ENCODE measurements around the gene NKG7. TPM values are rescaled to one million over a fixed set of nuclear protein-coding genes. Genes with fewer than 3 reads are reported as not detected.
"Not testable (repeated sequence)": the region's sequence is repeated elsewhere in the genome, so short reads cannot be mapped to it uniquely, and the experiment has no call there.

The NKG7 gene
- total RNA-seq, 1 donor from 2014 or later = not detected

- Mint-ChIP-seq H3K9me3 (ENCODE audit: unreplicated experiment) (no peaks in the 10 kb centered on the region), H3K4me3 (ENCODE audit: unreplicated experiment) (no peak overlapping the region), H3K4me1 (ENCODE audit: unreplicated experiment) (no peaks in the 10 kb centered on the region), H3K27ac (ENCODE audit: unreplicated experiment) (no peak overlapping the region), H3K27me3 (ENCODE audit: unreplicated experiment) (peaks cover 7% of the 10 kb centered on the region), H3K36me3 (ENCODE audit: low read depth, unreplicated experiment) (peaks cover 4% of the 10 kb centered on the region)
- no peak for TF ChIP-seq CTCF (IDR thresholded peaks at IDR 0.05; ENCODE audit: unreplicated experiment)
- DNase-seq (ENCODE audit: low spot score) = no peak
Observed at GRCh38 chr19:51417810-51418157, 45.3 kb upstream of the NKG7 start.

GRCh38 chr19:51417107-51417809 is 44.8 kb upstream of the NKG7 start, which contains the start of gene SIGLEC10:
TSS of gene SIGLEC10 (minus strand) at chr19:51417642. CDS start at chr19:51417581, 61 bp downstream.
- no peak within 1 kb of the TSS for H3K4me3 Mint-ChIP-seq (ENCODE audit: unreplicated experiment)
- H3K36me3 Mint-ChIP-seq (ENCODE audit: low read depth, unreplicated experiment) = peaks cover 4% of the 10 kb centered on the region
- no peaks in the 10 kb centered on the region for H3K9me3 Mint-ChIP-seq (ENCODE audit: unreplicated experiment)
- TF ChIP-seq CTCF (IDR thresholded peaks at IDR 0.05; ENCODE audit: unreplicated experiment) = no peak
- peaks cover 4% of the 10 kb centered on the region for H3K27me3 Mint-ChIP-seq (ENCODE audit: unreplicated experiment)
- no peak for DNase-seq (ENCODE audit: low spot score)
- H3K4me1 Mint-ChIP-seq (ENCODE audit: unreplicated experiment) = no peaks in the 10 kb centered on the region
- no peak within 1 kb of the TSS for H3K27ac Mint-ChIP-seq (ENCODE audit: unreplicated experiment)

DNA sequence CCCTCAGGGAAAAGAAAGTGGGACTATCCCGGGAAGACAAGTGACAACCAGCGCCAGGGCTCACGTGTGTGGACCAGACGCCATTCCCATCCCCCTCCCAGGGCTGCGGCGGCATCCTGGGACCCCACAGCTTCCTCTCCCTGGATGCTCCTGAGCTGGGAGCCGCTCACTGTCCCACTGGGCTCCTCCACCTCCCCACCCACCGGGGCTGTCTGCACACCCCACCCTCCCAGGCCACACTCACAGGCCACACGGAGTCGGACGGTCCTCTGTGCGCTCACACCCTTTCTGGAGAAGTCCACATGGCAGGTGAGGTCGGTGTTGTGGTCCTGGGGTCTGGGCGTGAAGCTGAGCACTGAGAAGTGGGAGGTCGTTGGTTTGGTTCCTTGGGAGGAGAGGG is 44.0 kb upstream of the NKG7 start:
- H3K27ac Mint-ChIP-seq (ENCODE audit: unreplicated experiment); DNase-seq (ENCODE audit: low spot score); H3K4me3 Mint-ChIP-seq (ENCODE audit: unreplicated experiment); H3K36me3 Mint-ChIP-seq (ENCODE audit: low read depth, unreplicated experiment); H3K27me3 Mint-ChIP-seq (ENCODE audit: unreplicated experiment); H3K9me3 Mint-ChIP-seq (ENCODE audit: unreplicated experiment); H3K4me1 Mint-ChIP-seq (ENCODE audit: unreplicated experiment): not testable (repeated sequence)

- H3K36me3 Mint-ChIP-seq (ENCODE audit: low read depth, unreplicated experiment) = peaks cover 4% of the 10 kb centered on the region
- DNase-seq (ENCODE audit: low spot score) = no peak
- no peaks in the 10 kb centered on the region for H3K4me1 Mint-ChIP-seq (ENCODE audit: unreplicated experiment)
- H3K27me3 Mint-ChIP-seq (ENCODE audit: unreplicated experiment) = peaks cover 3% of the 10 kb centered on the region
- H3K9me3 Mint-ChIP-seq (ENCODE audit: unreplicated experiment) = no peaks in the 10 kb centered on the region
- H3K4me3 Mint-ChIP-seq (ENCODE audit: unreplicated experiment) = no peak overlapping the region
- H3K27ac Mint-ChIP-seq (ENCODE audit: unreplicated experiment) = no peak overlapping the region
- no peak for TF ChIP-seq CTCF (IDR thresholded peaks at IDR 0.05; ENCODE audit: unreplicated experiment)
Observed at GRCh38 chr19:51415187-51415586, 42.7 kb upstream of the NKG7 start.

- Mint-ChIP-seq H3K36me3 (ENCODE audit: low read depth, unreplicated experiment) (no peaks in the 10 kb centered on the region), H3K27ac (ENCODE audit: unreplicated experiment) (no peak overlapping the region), H3K27me3 (ENCODE audit: unreplicated experiment) (peaks cover 3% of the 10 kb centered on the region), H3K4me3 (ENCODE audit: unreplicated experiment) (no peak overlapping the region), H3K4me1 (ENCODE audit: unreplicated experiment) (no peaks in the 10 kb centered on the region), H3K9me3 (ENCODE audit: unreplicated experiment) (no peaks in the 10 kb centered on the region)
- no peak for DNase-seq (ENCODE audit: low spot score)
- TF ChIP-seq CTCF (IDR thresholded peaks at IDR 0.05; ENCODE audit: unreplicated experiment) = no peak
Observed at GRCh38 chr19:51410950-51411748, 38.7 kb upstream of the NKG7 start.
